GM13977 (cell line): ENCODE results near the gene CHST12.
"Not testable (repeated sequence)": the region's sequence is repeated elsewhere in the genome, so short reads cannot be mapped to it uniquely, and the experiment has no call there.

Experiments used
- DNase-seq: peaks from one replicate; pipeline ENCODE4 v3.0.0; 2012; ENCODE audit warnings: low spot score
- CTCF ChIP-seq: IDR thresholded peaks from 2 replicates; pipeline ENCODE4 v1.5.1; 2012; ENCODE audit warnings: mild to moderate bottlenecking, control low read depth; ENCODE audit not compliant: insufficient read depth; ENCODE audit errors: extremely low read depth, missing control alignments
- in situ Hi-C: fragments of 300-500 bp; cut with MboI; formaldehyde crosslinking; loops from one replicate; pipeline ENCODE4 v1.12.0; 2022; ENCODE audit warnings: low sequenced_read_pairs, low pct_unique_long_range_greater_than_20kb, mixed read lengths, inconsistent platforms; ENCODE audit not compliant: unreplicated experiment

Gene CHST12

DNA sequence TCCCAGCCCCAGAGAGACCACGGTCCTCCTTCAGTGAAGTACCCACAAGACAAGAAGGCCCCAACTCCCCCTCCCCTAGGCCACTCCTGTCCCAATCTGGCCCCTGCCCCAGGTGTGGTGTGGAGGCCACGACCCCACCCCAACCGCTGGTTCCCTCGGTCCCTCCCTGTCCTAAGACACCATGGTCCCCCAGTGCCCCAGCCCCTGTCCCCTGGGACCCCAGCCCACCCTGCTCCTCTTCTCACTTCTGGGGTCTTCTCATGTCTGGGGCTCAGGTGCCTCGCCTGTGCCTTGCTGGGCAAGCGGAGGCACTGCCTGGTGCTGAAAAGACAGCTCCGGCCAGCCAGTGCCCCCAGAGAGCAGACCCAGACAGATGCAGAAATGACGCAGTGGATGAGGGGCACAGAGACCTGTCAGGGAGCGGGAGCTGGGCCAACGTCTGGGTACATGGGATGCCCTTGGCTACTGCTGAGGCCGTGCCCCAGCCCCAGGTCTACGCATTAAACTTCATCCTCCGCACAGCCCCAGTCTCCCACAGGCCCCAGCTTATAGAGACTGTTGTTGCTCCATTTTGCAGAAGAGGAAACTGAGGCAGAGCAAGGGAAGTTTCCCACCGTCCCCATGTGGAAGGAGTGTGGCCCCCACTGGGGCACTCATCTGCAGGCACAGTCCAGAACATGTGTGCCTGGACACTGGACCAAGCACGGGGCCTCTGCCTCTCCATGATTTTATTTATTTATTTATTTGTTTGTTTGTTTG is 58.0 kb downstream of the CHST12 start:
- DNase-seq: no peak
- no peak for TF ChIP-seq CTCF
- in situ Hi-C loops: no loop called here

GRCh38 chr7:2462731-2463130 is 59.3 kb downstream of the CHST12 start:
- in situ Hi-C loops: no loop called here
- no peak for DNase-seq
- no peak for TF ChIP-seq CTCF

GRCh38 chr7:2465928-2466327 is 62.5 kb downstream of the CHST12 start:
- in situ Hi-C loops: no loop called here
- TF ChIP-seq CTCF: no peak
- DNase-seq: no peak

GRCh38 chr7:2466675-2467074 is 63.3 kb downstream of the CHST12 start:
- DNase-seq: no peak
- no peak for TF ChIP-seq CTCF
- in situ Hi-C loops: no loop called here

DNA sequence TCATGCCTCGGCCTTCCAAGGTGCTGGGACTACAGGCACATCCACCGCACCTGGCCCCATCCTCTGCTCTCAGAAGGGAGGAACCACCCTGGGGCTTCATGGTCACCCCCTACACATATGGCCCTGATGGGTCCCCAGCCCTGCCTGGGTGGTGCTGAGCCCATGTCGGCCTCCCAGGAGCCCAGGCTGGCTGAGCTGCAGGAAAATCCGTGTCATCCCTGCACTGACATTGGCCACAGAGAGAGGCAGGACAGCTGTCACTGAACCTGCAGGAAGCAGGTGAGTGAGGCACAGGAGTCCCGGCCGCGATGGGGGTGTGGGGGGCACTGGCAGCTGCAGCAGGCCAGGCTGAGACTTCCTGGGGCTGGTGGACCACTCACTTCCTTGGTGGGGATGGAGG is 64.8 kb downstream of the CHST12 start:
- in situ Hi-C loops: no loop called here
- TF ChIP-seq CTCF: no peak
- no peak for DNase-seq

DNA sequence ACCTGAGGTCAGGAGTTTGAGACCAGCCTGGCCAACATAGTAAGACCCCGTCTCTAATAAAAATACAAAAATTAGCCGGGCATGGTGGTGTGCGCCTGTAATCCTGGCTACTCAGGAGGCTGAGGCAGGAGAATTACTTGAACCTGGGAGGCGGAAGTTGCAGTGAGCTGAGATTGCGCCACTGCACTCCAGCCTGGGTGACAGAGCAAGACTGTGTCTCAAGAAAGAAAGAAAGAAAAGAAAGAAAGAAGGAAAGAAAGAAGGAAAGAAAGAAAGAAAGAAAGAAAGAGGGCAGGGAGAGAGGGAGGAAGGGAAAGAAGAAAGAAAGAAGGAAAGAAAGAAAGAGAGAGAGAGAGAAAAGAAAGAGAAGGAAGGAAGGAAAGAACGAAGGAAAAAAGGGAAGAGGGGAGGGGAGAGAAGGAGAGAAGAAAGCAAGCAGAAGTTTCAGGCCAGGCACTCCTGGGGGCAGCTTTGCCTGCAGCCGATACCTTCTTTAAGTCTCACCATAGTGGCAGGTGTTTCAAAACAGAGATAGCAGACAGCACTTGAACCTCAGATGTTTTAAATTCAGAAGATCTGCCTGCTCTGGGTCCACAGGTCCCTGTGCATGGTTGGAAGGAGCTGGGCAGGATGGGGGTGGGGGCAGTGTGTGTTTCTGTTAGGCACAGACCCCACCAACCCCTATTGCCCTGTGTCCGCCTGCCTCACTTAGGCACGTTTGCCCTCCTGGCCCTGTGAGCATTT is 66.2 kb downstream of the CHST12 start:
- in situ Hi-C loops, DNase-seq: not testable (repeated sequence)

- in situ Hi-C loops: no loop called here
- no peak for DNase-seq
- TF ChIP-seq CTCF: no peak
Measured at GRCh38 chr7:2470204-2471021, 67.0 kb downstream of the CHST12 start.
